GM21528 (cell line): Measurements from ENCODE around the gene STT3A.

Experiments used
- ATAC-seq: cut with Tn5 transposase; IDR thresholded peaks from one replicate; pipeline ENCODE4 v1.9.1; 2021; ENCODE audit warnings: mild to moderate bottlenecking, moderate library complexity; ENCODE audit not compliant: unreplicated experiment, low FRiP score

Gene STT3A

DNA sequence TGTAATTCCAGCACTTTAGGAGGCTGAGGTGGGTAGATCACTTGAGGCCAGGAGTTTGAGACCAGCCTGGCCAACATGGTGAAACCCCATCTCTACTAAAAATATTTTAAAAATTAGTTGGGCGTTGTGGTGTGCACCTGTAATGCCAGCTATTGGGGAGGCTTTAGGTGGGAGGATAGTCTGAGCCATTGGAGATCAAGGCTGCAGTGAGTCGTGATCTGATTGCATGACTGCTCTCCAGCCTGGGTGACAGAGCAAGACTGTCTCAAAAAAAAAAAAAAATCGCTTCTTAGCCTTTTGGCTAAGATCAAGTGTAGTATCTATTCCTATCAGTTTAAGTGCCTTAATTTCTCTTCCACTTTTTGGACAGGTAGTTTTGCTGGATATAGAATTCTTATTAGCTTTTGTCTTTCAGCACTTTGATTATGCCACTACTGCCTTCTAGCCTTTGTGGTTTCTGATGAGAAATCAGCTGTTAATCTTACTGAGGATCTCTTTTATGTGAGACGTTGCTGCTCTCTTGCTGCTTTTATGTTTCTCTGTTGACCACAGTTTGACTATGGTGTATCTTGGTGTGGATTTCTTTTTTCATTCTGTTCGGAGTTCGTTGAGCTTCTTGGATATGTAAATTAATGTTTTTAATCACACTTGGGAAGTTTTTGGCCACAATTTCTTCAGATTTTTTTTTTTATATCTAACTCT lies 57.0 kb downstream of the STT3A start:
- ATAC-seq = no peak

DNA sequence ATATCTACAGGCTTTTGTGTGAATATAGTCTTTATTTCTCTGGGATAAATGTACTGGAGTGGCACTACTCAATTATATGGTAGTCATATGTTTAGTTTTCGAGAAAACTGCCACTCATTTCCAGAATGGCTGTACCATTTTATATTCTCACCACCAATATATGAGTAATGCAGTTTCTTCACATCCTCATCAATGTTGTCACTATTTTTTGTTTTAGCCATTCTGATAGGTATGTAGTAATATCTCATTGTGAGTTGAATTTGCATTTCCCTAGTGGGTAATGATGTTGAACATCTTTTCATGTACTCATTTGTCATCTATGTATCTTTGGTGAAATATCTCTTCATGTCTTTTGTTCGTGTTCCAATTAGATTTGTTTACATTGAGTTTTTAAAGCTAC lies 70.0 kb downstream of the STT3A start:
- ATAC-seq = no peak

DNA sequence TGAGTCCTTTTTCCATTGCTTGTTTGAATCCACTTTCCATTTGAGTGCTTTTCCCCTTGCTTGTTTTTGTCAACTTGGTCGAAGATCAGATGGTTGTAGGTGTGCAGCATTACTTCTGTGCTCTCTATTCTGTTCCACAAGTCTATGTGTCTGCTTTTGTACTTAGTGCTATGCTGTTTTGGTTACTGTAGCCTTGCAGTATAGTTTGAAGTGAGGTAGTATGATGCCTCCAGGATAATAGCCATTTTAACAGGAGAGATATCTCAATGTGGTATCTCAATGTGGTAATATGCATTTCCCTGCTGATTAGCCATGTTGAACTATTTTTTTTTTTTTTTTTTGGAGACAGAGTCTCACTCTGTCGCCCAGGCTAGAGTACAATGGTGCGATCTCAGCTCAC lies 71.3 kb downstream of the STT3A start:
- no peak for ATAC-seq

DNA sequence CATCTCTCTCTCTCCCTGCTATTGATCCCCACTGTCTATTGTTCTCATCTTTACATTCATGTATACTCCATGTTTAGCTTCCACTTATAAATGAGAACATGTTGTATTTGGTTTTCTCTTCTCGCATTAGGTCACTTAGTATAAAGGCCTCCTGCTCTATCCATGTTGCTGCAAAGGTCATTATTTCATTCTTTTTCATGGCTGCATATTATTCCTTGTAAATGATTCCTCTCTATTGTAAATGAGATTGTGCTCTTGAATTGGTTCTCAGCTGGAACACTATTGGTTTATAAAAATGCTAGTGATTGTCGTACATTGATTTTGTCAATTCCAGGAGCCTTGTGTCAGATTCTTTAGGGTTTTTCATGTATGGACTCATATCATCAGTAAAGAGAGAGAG lies 74.5 kb downstream of the STT3A start:
- ATAC-seq = no peak

DNA sequence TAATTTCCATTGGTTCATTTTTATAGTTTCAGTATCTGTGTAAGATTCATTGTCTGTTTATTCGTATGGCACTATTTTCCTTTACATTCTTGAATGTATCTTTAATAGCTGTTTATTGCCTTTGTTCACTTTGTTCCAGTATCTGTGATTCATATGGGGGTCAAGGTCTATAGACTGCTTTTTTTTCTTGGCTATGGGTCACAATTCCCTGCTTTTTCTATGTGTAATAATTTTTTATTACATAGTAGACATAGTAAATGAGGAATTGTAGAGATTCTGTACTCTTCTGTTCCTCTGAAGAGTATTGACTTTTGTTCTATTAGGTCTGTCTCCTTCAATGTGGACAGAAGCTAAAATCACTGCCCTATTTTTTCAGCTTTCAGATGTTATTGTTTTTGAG lies 77.5 kb downstream of the STT3A start:
- no peak for ATAC-seq

DNA sequence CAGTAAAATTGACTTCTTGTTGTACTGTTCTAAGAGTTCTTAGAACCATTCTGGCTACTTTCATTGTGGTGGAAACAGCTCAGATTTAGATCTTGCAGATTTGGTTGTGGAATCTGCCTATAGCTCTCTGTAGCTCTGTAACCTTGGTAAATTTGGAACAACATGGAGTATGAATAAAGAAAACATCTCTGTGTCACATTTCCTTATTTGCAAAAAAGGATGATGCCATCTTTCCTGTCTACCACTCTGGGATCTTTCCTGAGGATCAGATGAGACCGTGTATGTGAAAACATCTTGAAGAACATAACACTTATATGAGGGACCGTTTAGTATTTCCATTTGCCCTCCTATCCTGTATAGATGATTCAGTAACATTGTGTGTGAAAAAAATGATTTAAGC lies 78.9 kb downstream of the STT3A start:
- ATAC-seq = no peak
